DMS53 treated with DMSO at 0.1 percent for 48 hours (cell line): Measurements from ENCODE around the gene HSPA1B.
"Not testable (repeated sequence)": the region's sequence is repeated elsewhere in the genome, so short reads cannot be mapped to it uniquely, and the experiment has no call there.

ENCODE experiments used
- DNase-seq: peaks from one replicate; lab custom pipeline; 2025; ENCODE audit not compliant: unreplicated experiment; lab: John Stamatoyannopoulos, UW

The HSPA1B gene

DNA sequence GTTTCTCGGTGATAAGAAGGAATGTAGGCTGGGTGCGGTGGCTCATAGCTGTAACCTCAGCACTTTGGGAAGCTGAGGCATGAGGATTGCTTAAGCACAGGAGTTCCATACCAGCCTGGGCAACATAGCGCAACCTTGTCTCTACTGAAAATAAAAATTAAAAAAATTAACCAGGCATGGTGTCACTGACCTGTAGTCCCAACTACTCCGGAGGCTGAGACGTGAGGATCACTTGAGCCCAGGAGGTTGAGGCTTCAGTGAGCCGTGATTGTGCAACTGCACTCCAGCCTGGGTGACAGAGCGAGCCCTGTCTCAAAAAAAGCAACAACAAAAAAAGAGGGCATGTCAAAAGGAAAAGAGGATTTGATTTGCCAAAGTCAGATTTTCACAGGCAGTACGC, 31.2 kb downstream of the HSPA1B start:
- DNase-seq, result no peak

DNA sequence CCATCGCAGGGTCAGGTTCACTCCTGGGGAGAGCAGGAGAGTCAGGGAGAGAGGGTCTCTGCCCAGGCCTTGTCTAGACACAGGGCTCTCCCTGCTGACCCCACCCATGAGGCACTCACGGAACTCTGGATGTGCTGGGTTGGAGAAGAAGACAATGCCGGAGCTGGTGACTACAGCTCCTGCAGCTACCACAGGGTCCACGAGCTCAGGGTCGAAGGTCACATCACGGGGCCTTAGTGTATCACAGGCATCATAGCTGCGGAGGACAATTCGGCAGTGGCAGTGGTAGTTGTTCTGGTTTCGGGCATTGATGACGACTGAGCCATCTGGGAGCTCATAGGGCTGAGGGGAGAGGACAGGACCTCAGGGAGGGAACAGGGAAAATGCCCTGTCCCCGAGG, 32.4 kb downstream of the HSPA1B start:
- DNase-seq, result no peak

- no peak for DNase-seq
These were observed 32.8 kb downstream of the HSPA1B start for GRCh38 chr6:31860349-31860748.

DNA sequence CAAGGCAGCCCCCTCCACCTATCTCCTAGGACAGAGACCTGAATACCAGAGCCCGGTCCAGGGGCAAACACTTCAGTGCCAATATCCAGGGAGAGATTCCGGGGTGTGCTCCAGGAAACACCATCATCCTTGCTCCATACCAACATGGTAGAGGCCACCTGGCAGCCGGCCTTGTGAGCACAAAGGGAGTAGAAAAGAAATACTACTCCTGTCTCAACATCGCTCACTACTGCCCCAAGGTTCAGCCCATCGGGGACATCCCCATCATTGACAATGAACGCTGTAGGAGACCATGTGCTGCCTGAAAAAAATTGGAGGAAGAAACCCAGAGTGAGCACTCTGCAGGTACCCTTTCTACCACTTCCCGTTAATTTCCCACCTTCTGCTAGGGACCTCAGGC, 33.6 kb downstream of the HSPA1B start:
- no peak for DNase-seq

GRCh38 chr6:31861919-31862343, 34.4 kb downstream of the HSPA1B start:
- no peak for DNase-seq

GRCh38 chr6:31862344-31863235, 35.1 kb downstream of the HSPA1B start, which contains the start of gene NEU1:
Gene NEU1, minus strand, starts transcription at chr6:31862821. Its CDS starts 45 bp downstream, at chr6:31862776.
- peak; percentile 99 for DNase-seq

DNA sequence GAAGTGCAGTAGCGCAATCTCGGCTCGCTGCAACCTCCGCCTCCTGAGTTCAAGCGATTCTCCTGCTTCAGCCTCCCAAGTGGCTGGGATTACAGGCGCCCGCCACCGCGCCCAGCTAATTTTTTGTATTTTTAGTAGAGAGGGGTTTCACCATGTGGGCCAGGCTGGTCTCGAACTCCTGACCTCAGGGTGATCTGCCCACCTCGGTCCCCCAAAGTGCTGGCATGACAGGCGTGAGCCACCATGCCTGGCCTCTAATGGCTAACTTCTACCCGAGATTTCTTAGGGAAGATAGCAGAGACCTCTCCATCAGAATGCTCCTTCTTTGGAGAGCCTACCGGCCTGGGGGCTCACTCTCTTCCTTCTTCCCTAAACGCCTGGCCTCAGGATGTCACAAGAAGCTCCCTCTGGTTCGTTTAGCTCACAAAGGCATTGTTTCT, 36.6 kb downstream of the HSPA1B start:
- not testable (repeated sequence) for DNase-seq

DNA sequence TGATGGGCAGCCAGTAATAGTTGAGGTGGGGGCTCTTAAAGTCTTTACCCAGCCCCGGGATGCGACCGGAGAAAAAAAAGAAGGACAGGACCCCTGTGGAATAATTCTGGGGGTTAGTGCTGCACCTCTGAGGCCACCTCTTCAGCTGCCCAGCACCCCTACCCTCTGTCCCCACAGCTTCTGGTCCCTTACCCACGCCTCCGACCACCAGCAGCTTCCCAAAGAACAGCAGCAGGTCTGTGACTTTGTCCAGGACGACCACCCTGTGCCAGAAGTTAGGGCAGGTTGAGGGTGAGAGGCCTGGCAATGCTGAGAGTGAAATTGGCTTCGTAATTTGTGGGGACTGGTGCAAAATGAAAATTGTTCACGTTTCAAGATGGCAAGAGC, 37.3 kb downstream of the HSPA1B start:
- DNase-seq, result no peak

DNA sequence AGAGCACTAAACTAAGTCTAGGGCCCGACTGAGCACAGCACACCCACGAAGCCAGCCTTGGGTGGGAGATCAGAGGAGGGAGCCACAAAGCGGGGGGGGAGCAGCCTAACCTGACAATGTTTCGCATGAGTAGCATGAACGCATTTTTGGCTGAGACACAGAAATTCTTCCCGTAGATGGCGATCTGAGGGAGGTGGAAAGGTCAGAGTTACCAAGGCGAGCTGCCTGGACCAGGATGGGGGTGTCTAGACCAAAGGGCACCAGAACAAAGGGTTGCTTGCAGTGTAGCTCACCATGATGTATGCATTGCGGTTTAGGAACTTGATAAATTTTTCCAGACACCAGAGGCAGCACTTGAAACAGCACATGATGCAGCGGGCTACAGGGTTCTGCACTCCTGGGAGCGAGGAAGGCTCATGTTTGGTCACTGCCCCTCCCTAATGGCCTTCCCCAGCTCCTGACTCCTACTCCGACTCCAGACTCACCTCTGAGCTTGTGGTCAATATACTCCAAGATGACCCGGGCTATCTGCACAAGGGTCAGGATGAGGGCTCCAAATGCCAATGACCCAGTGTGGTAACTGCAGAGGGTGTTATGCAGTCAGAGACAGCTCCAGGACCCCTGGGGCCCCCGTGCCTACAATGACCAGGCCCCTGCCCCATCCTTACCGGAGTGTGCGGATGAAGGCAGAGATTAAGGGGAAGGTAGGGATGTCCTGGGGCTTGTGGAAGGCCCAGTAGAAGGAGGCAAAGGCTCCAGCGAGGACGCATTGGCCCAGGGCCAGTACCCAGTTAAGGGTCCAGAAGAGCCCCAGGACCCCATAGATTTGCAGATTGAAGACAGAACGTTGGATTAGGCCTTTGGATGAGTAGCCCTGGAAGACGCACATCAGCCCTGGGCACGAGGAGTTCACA, 37.9 kb downstream of the HSPA1B start:
- no peak for DNase-seq

DNA sequence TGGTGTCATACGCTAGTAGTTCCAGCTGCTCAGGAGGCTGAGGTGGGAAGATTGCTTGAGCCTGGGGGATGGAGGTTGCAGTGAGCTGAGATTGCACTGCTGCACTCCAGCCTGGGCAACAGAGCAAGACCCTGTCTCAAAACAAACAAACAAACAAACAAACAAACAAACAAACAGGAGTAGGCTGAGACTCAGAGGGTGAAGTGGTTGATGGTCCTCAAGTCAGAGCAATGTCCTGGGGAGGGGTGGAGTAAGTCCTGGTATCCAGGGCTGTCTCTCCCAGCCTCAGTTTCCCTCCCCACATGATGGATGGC, 41.1 kb downstream of the HSPA1B start:
- not testable (repeated sequence) for DNase-seq

- DNase-seq, result no peak
These were observed 41.8 kb downstream of the HSPA1B start for GRCh38 chr6:31869343-31869742.

DNA sequence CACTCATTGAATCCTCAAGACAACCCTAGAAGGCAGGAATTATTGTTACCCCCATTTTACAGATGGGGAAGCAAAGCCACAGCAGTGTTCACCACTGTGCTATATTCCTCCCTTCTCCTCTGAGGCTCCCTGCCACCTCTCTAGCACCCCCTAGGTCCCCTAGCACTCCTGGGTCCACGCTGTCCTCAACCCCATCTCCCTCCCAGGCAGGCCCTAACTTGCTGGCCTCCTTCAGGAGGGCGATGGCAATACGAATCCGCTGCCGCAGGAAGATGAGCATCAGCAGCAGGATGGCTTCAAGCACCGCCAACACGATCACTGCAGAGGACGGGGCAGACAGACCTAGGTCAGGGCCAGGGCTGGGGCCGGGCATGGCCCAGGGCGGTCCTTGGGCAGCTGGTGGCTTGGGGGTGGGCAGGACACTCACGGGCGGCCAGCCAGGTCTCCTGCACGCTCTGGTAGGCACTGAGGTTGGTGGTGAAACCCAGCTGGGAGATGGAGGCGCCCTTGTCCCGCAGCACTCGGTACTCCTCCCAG, 42.9 kb downstream of the HSPA1B start:
- DNase-seq, result no peak

DNA sequence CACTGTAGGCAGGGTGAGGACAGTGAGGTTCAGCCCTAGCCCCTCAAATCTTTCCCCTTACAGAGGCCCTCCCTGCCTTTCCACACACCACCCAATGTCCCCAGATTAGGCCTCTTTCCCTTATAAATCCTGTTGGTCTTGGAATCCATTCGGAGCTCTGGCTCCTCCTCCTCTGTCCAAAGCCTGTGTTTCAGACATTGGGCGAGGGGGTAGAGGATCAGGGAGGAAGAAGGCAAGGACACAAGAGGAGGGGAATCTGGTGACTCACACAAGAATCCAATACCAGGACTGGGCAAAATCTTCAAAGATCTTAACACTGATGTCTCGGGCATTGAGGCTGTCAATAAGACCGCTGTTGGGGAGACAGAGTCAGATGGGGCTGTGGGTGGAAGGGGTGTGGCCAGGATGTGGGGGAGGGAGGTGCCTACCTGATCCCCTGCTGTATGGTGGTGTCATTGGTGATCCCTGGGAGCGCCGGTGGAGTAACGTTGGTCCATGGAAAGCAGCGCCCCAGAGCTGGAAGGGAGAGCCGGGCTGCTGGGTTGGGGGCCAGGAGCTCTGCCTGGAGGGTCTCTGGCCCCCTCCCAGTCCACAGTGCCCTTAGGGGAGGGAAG, 43.6 kb downstream of the HSPA1B start:
- DNase-seq, result no peak

GRCh38 chr6:31874084-31874670, 46.6 kb downstream of the HSPA1B start:
- DNase-seq, result no peak

DNA sequence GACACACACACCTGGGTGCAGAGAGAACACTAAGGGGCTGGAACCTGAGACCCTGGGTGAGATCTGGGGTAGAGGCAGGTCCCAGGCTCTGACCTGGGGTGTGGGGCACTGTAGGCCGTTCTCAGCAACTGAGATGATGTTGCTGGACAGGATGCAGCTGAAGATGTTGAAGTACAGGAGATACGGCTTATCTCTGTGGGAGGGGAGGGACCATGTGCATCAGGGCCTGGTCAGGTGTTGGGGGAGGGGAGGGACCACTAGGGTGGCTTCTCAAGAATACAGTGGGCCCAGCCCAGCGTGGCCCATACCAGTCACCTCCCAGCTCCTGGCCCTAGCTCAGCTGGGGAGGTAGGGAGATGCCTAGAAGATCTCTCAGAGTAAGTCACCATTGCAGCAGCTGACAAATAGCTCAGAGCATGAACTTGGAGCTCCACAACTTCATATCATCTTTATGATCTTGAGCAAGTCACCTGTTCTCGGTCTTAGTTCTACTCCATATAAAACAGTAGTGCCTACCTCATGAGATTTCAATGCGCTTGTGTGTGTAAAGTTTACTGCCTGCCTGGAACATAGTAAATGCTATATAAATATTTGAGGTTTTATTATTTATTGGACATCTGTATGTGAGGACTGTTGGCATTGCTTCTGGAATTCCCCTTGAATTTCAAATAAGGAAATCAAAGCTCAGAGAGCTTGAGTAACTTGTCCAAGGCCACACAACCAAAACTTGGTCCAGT, 47.5 kb downstream of the HSPA1B start:
- no peak for DNase-seq

GRCh38 chr6:31875877-31876276, 48.3 kb downstream of the HSPA1B start:
- DNase-seq, result no peak

DNA sequence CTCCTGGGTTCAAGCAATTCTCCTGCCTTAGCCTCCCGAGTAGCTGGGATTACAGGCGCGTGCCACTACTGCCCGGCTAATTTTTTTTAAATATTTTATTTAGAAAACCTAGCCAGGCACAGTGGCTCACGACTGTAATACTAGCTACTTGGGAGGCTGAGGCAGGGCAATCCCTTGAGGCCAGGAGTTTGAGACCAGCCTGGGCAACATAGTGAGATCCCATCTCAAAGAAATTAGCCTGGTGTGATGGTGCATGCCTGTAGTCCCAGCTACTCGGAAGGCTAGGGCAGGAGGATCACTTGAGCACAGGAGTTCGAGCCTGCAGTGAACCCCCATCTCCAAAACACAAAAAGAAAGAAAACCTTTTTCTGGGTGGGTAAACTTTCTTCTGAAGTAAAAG, 48.8 kb downstream of the HSPA1B start:
- DNase-seq, result no peak

DNA sequence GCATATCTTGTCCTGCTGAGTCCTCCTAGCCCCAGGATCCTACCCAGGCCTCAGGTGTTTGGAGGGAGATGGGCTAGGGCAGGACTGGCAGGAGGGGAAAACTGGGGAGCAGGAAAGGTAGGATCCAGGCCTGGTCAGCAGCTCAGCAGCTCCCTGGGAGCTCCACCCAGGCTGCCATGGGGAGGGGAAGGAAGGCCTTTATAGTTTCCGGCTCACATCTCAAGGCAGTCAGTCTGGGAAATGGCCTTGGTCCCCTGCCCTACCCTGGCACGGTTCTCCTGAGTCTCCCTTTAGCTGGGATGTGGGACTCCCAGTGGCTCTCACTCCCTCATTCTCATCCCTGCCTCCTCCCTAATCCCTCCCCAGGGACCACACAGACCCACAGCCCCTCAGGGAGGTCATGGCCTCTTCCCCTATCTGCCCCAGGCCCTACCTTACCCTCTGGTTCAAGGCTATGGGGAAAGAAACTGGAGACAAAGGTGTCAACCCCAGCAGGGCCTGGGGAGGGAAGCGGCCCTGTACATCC, 49.6 kb downstream of the HSPA1B start:
- DNase-seq, result no peak

DNA sequence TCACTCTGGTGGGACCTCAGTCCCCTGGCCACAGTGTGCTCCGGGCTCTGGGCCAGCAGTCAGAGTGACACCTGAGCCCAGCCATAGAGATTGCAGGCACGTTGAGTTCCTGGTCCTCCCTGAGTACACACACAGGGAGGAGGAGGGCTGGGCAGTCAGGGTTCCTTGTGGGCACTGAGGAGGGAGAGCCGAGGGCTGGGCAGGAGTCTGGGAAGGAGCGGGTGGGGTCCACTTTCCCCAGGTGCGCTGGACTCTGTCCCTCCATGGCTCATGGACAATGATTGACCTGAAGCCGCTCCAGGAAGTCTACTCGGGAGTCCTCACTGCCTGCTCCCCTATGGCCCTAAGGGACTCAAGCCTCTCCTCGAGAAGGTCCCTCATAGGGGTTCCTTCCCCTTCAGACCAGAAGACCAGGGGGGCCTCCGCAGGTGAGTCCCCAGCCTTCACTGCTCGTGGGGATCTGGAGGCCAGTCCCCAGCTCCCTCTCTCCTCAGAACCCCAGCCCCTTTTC, 50.2 kb downstream of the HSPA1B start:
- no peak for DNase-seq

GRCh38 chr6:31878222-31878621, 50.7 kb downstream of the HSPA1B start:
- no peak for DNase-seq
